NB4 (cell line): ENCODE measurements around the gene P2RX7.

ENCODE experiments used
- MAX ChIP-seq: IDR thresholded peaks from 2 replicates; pipeline ENCODE4 v1.6.1; 2011; ENCODE audit warnings: low read depth, low read length
- MYC ChIP-seq: IDR thresholded peaks from 2 replicates; pipeline ENCODE4 v1.6.1; 2011; ENCODE audit warnings: low read depth, low read length
- TF ChIP-seq, protein P1 (sequence below): IDR thresholded peaks from one replicate; pipeline ENCODE4 v1.5.1; 2012; ENCODE audit warnings: low read depth, low read length

GRCh38 chr12:121162384-121162783 lies 29.7 kb downstream of the P2RX7 start:
- TF ChIP-seq, protein P1, sequence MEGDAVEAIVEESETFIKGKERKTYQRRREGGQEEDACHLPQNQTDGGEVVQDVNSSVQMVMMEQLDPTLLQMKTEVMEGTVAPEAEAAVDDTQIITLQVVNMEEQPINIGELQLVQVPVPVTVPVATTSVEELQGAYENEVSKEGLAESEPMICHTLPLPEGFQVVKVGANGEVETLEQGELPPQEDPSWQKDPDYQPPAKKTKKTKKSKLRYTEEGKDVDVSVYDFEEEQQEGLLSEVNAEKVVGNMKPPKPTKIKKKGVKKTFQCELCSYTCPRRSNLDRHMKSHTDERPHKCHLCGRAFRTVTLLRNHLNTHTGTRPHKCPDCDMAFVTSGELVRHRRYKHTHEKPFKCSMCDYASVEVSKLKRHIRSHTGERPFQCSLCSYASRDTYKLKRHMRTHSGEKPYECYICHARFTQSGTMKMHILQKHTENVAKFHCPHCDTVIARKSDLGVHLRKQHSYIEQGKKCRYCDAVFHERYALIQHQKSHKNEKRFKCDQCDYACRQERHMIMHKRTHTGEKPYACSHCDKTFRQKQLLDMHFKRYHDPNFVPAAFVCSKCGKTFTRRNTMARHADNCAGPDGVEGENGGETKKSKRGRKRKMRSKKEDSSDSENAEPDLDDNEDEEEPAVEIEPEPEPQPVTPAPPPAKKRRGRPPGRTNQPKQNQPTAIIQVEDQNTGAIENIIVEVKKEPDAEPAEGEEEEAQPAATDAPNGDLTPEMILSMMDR, result no peak
- TF ChIP-seq MAX, result no peak
- no peak for TF ChIP-seq MYC
